GM18526 (cell line): ENCODE data around the gene PDLIM3.

Source experiments
- POLR2A ChIP-seq: IDR thresholded peaks from 3 replicates; pipeline ENCODE4 v1.6.1; 2011; ENCODE audit not compliant: insufficient read length; ENCODE audit errors: extremely low read depth

PDLIM3 gene

GRCh38 chr4:185534511-185534865 is 819 bp downstream of the PDLIM3 start:
- no peak for TF ChIP-seq POLR2A

DNA sequence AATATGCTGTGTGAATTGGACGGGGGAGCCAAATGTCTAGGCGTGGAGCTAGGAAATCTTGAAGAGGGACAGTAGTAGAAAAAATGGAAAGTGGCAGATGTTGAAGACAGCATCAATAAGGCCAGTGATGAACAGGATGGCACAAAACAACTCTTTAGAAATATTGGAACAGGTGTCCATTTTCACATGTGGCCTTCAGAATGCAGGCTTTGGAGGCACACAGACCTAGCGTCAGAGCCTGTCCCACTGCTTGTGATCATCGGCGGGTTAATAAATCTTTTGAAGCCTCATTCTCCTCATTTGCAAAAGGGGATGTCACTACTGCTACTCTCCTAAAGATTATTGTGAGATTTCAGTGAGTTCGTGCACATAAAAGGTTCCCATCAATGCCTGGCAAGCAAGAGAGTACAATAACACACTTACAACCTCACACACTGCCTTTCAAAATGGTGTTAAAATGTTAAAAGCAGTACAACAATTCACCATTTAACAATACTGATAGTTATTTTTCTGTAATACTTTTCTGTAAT is 2.4 kb downstream of the PDLIM3 start:
- TF ChIP-seq POLR2A: no peak

DNA sequence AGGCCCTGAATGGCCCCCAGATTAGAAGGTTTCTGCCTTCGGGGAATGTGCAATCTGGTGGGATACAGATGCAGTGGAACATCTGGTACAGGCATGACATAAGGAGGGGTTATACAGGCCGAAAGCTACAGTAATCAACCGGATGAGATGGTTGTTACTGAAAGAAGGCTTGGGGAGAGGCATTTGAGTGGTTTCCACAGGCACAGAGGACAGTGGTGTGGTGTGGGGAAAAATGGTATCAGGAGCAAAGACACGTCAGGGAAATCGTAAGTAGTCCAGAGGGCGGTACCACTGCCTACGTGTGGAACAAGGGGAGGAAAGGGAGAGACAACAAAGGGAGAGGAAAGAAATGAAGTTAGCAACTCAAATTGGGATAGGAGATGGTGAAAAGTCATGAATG is 3.0 kb downstream of the PDLIM3 start:
- no peak for TF ChIP-seq POLR2A

GRCh38 chr4:185529413-185529812 is 5.9 kb downstream of the PDLIM3 start:
- TF ChIP-seq POLR2A: no peak

GRCh38 chr4:185524888-185525863 is 10.1 kb downstream of the PDLIM3 start:
- no peak for TF ChIP-seq POLR2A

GRCh38 chr4:185523862-185524261 is 11.4 kb downstream of the PDLIM3 start:
- TF ChIP-seq POLR2A: no peak

DNA sequence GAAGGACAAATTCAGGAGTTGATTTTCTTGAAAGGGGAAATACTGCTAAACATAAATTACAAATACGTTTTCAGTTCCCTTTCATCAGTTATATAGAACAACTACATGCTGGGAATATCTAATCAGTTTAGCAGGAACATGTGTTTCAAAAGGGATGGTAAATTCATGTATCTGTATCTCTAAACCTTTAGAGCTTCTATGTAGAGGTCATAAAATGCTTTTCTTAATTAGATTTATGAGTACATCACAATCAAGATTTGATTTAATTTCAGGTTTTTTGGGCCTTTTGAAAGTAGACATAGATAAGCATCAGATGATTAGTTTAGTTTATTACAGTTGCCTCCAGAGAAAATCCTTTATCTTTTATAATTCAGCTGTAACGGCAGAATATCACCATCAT is 12.9 kb downstream of the PDLIM3 start:
- TF ChIP-seq POLR2A: no peak

- no peak for TF ChIP-seq POLR2A
Measured at GRCh38 chr4:185520119-185520518, 15.2 kb downstream of the PDLIM3 start.

GRCh38 chr4:185518494-185518893 is 16.8 kb downstream of the PDLIM3 start:
- no peak for TF ChIP-seq POLR2A

DNA sequence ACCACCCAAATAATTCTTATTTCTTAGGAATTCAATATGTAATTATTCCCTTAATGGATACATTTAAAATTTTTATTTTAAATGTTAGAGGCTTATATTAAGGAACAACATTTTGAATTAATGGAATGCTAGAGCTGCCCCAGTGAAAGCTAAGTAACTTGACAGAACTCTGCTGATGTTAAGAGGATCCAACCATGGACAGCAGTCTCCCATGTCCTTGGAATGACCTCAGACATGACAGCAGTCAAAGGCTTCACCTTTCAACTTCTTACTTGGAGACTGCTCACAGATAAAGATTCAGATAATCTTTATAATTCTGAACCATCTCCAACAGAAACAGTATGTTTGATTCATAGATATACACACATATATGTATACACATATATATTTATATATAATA is 17.2 kb downstream of the PDLIM3 start:
- no peak for TF ChIP-seq POLR2A

GRCh38 chr4:185515248-185515647 is 20.1 kb downstream of the PDLIM3 start:
- TF ChIP-seq POLR2A: no peak

GRCh38 chr4:185514182-185514697 is 21.1 kb downstream of the PDLIM3 start:
- TF ChIP-seq POLR2A: no peak

DNA sequence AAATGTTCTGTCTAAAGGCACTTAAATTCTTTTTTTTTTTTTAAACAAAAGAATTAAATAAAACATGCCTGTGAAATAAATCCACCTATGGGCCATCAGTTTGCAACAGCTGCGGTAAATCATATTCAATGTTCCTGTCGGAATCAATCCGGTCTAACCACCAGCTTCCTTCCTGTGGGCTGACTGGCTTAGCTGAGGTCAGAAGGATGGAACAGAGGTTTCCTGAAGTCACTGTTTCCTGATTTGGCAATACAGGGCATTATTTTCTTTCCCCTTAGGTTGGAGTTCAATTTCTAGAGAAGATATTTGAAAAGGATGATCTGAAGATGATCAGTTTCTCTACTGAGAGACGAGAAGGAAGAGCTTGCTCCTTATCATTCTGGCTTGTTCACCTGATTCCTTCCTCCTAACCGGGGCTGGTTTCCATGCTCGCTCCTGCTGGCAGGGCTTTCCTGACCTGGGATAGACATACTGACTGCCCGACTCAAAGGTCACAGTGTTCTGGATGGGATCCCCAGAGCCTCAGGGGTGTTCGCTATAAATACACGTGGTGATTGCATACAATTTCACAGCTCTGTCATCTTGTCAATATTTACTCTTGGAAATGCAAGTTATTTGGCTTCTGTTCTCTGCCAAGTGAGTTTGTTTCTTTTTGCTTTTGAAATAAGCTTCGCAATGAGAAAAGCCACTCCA is 21.7 kb downstream of the PDLIM3 start:
- TF ChIP-seq POLR2A: no peak

GRCh38 chr4:185512516-185512915 is 22.8 kb downstream of the PDLIM3 start:
- TF ChIP-seq POLR2A: no peak

DNA sequence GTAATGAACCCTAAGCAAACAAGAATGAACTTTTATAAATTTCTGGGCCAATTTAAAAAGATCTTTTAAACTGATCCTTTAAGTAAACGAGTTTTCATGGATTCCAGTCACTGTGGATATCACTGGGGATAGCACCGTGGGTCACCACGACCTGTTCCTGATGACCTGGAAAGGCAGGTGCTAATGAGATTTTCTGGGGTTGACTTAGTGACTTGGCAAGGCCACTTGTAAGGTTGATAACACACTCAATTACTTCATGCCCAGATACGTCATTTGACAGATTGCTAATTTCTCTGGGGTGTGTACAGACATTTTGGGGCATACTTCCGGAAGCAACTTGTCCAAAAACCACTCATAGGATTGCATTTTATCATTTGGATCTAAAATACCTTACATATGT is 24.5 kb downstream of the PDLIM3 start:
- TF ChIP-seq POLR2A: no peak

DNA sequence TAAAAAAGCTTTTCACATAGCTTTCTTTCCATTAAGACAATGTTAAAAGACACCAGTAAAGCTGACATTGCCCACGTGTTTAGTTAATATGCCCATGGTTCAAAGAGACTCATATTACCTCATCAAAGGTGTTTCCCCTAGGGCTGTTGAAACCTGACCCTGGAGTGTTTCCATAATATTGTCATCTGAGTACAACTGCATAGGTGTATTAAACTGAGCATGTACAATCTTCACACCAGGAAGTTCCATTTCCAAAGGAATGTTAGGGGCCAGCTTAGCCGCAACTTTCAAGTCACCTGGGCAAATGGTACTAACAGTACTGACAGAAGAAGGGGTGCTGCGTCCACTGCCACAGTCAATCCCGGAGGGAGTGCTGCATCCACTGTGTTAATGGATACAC is 27.1 kb downstream of the PDLIM3 start:
- TF ChIP-seq POLR2A: no peak

DNA sequence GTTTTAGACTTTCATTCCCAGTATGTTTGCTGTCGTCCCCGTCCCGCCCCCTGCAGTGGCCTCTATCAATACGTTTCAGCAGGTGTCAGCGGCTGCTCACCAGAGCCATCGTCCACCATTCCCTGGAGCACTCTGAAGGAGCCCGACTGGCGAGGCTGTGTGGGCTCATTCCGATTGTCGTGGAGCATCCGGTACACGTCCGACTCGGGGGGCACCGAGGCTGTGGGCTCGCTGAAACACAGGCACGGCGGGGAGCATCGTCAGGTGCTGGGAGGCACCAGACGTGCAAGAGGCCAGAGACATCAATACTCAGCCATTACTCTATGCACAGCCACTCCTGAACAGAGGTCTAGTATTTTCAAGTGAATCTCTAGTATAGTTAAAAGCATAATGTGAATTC is 28.9 kb downstream of the PDLIM3 start:
- TF ChIP-seq POLR2A: no peak
